ENCODE measurements around the gene HS6ST1. TPM values are rescaled to one million over a fixed set of nuclear protein-coding genes. Genes with fewer than 3 reads are reported as not detected.

Gene HS6ST1
- total RNA-seq, 6 experiments from 2014 or later: 18.5 to 27.2 (median 24.3) TPM

DNA sequence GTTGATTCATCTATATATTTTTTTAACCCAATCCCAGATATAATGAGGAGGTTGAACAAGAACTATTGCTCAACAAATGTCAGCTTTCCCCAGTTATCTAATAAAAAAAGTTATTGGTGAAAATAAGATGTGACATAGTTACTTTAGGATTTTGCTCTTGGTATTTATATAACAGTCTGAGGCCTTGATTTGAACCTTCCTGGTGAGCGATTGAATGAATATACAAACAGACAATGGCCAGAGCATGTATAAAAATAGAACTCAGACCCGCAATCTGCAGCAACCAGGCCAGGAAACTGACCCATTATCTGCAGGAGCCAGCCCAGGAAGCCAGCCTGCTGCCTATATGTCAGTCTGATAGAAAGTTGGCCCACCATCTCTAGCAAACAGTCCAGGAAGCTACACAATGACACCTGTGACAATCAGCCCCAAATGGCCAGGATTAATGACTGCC lies 81.6 kb downstream of the HS6ST1 start:
- peak overlapping the region; percentile 61 for H3K27ac Mint-ChIP-seq
- H3K27me3 Mint-ChIP-seq (ENCODE audit: insufficient read depth): peaks cover 21% of the 10 kb centered on the region

DNA sequence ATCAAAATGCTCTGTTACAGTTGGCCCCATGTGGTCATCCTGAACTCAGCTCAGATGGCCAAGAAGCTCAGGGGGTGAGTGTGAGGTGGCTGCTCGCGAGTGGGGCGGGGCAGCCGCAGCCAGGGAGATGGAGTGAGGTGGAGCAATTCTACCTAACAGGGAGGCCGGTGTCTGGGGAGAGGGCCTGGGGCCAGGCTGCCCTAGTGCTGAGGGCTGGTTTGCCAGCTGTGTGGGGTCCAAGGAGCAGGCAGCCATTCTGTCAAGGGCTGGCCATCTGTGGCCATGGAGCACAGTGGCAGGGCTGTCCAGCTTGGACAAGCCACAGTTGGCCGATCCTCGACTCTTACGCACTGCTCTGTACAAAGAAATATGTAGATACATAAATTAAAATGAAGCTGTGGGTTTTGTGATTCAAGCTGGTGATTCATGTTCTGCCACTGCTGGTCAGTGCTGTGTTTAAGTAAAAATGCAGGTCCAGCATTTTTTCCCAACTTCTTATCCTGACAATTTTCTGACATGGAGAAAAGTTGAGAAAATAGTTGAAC lies 82.1 kb downstream of the HS6ST1 start:
- peak; percentile 88 for DNase-seq
- peaks cover 23% of the 10 kb centered on the region for H3K4me1 Mint-ChIP-seq (ENCODE audit: low read depth)
- TF ChIP-seq, protein P1, sequence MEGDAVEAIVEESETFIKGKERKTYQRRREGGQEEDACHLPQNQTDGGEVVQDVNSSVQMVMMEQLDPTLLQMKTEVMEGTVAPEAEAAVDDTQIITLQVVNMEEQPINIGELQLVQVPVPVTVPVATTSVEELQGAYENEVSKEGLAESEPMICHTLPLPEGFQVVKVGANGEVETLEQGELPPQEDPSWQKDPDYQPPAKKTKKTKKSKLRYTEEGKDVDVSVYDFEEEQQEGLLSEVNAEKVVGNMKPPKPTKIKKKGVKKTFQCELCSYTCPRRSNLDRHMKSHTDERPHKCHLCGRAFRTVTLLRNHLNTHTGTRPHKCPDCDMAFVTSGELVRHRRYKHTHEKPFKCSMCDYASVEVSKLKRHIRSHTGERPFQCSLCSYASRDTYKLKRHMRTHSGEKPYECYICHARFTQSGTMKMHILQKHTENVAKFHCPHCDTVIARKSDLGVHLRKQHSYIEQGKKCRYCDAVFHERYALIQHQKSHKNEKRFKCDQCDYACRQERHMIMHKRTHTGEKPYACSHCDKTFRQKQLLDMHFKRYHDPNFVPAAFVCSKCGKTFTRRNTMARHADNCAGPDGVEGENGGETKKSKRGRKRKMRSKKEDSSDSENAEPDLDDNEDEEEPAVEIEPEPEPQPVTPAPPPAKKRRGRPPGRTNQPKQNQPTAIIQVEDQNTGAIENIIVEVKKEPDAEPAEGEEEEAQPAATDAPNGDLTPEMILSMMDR (IDR thresholded peaks at IDR 0.05): no peak
- H3K36me3 Mint-ChIP-seq (ENCODE audit: low read depth): no peaks in the 10 kb centered on the region
- peaks cover 21% of the 10 kb centered on the region for H3K27me3 Mint-ChIP-seq (ENCODE audit: insufficient read depth)
- no peaks in the 10 kb centered on the region for H3K9me3 Mint-ChIP-seq
- H3K27ac Mint-ChIP-seq: peak overlapping the region; percentile 61
- peak overlapping the region; percentile 46; the same call in 1 of the 2 replicates for H3K4me3 Mint-ChIP-seq

More for the DNA sequence above, 81.6 kb downstream of the HS6ST1 start:
- H3K4me1 Mint-ChIP-seq (ENCODE audit: low read depth): peaks cover 23% of the 10 kb centered on the region
- no peak overlapping the region; the same call in 1 of the 2 replicates for H3K4me3 Mint-ChIP-seq
- peak; percentile 46 for DNase-seq
- no peaks in the 10 kb centered on the region for H3K36me3 Mint-ChIP-seq (ENCODE audit: low read depth)
- H3K9me3 Mint-ChIP-seq: no peaks in the 10 kb centered on the region
- TF ChIP-seq, protein P1 (IDR thresholded peaks at IDR 0.05): no peak

DNA sequence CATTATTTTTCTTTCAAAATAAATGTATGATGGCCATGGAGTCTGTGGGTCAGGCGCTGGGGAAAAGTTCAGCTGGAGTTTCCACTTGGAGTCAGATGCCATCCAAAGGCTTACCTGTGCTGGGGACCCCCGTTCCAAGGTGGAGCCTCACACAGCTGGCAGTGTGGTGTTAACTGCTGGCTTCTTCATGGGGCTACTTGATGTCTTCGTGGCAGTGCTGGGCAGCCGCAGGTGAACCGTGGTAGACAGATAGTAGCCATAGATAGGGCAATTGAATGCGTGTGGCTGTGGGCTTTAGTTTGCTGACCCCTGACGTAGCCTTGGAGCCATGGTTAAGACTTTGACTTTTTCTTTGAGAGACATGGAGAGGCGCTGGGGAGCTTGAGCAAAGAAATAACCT lies 83.1 kb downstream of the HS6ST1 start:
- Mint-ChIP-seq H3K27me3 (ENCODE audit: insufficient read depth) (peaks cover 21% of the 10 kb centered on the region), H3K27ac (no peak overlapping the region), H3K36me3 (ENCODE audit: low read depth) (no peaks in the 10 kb centered on the region), H3K4me3 (no peak overlapping the region), H3K9me3 (no peaks in the 10 kb centered on the region), H3K4me1 (ENCODE audit: low read depth) (peaks cover 23% of the 10 kb centered on the region)
- TF ChIP-seq, protein P1 (IDR thresholded peaks at IDR 0.05): no peak
- no peak for DNase-seq

- Mint-ChIP-seq H3K9me3 (no peaks in the 10 kb centered on the region), H3K27ac (no peak overlapping the region), H3K27me3 (ENCODE audit: insufficient read depth) (peaks cover 21% of the 10 kb centered on the region), H3K4me1 (ENCODE audit: low read depth) (peaks cover 23% of the 10 kb centered on the region), H3K4me3 (no peak overlapping the region), H3K36me3 (ENCODE audit: low read depth) (no peaks in the 10 kb centered on the region)
- TF ChIP-seq, protein P1 (IDR thresholded peaks at IDR 0.05): no peak
- DNase-seq: no peak
Measured at GRCh38 chr2:128234613-128235012, 84.1 kb downstream of the HS6ST1 start.

DNA sequence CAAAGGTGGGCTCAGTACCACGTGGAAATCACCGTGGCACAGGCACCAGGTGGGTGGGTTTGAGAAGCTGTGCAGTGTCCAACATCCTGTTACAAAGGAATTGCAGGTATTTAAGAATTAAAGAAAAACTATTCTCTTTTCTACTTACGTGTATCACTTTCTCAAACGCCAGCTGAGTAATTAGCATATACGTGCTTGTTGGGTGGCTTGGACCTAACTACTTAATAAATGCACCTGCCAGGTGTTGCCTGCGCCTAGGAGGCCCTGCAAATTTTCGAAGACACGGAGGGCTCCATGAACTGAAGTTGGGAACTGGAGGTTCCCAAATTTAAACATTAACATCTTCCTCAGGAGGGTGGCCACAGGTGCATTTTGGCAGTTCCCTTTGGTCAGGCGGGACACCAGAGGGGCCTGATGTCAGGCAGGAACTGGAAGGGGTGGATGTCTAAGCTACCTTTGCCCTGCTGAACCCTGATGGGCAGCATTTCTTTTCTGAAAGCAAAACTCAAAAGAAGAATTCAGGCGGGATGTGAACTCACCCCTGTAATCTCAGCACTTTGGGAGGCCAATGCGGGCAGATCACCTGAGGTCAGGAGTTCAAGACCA lies 84.8 kb downstream of the HS6ST1 start:
- Mint-ChIP-seq H3K9me3 (no peaks in the 10 kb centered on the region), H3K36me3 (ENCODE audit: low read depth) (no peaks in the 10 kb centered on the region), H3K27me3 (ENCODE audit: insufficient read depth) (peaks cover 26% of the 10 kb centered on the region), H3K4me3 (peak overlapping the region; percentile 80), H3K4me1 (ENCODE audit: low read depth) (peaks cover 29% of the 10 kb centered on the region), H3K27ac (no peak overlapping the region)
- no peak for DNase-seq
- TF ChIP-seq, protein P1 (IDR thresholded peaks at IDR 0.05): peak; percentile 33
